K562 (cell line): ENCODE measurements around the gene DLST. TPM values are rescaled to one million over a fixed set of nuclear protein-coding genes. Genes with fewer than 3 reads are reported as not detected.
A peak's percentile ranks its signal among the peaks of the same experiment; 100 is the strongest.

Source experiments
- ATAC-seq: fragments of 200-7000 bp; cut with Tn5 transposase; 3 replicates; pipeline ENCODE4 v1.9.1; 2020; ENCODE audit warnings: moderate library complexity
- BruUV-seq: library from RNA; stranded (reverse); fragments of 400-500 nt; replicated peaks from 2 replicates; lab custom pipeline; 2021; lab: Mats Ljungman, UMichigan
- CTCF ChIA-PET: fragments of 300-600 bp; formaldehyde crosslinking; extraction: SDS; loops from one replicate; lab custom pipeline; 2021; ENCODE audit warnings: low intra/inter-chr PET ratio; lab: Yijun Ruan, JAX
- POLR2A ChIA-PET: fragments of 300-600, 350-650 bp; sonication (Branson Sonifier 250); formaldehyde crosslinking; extraction: SDS; loops from one replicate; lab custom pipeline; 2021; ENCODE audit warnings: antibody characterized with exemption, inconsistent platforms; lab: Yijun Ruan, JAX
- DNase-seq, 4 experiments: peaks; one replicate each; pipeline versions ENCODE4 v3.0.0 to v3.0.0-alpha.2; 2011 to 2018; ENCODE audit warnings: low spot score in 3 of 4, mixed read lengths in 3 of 4; ENCODE audit errors: extremely low read depth in 1 of 4
- FAIRE-seq: peaks from 2 replicates; lab custom pipeline; 2011; peaks lifted over from hg19 to GRCh38; lab: Jason Lieb, UNC
- H2AFZ ChIP-seq: 2 replicates; pipeline ENCODE4 v1.6.0; 2011; ENCODE audit warnings: low read depth, low read length, control low read depth, inconsistent platforms
- H3K27ac ChIP-seq: fragments of 200-600 bp; 3 replicates; pipeline ENCODE4 v1.8.0; 2011; ENCODE audit warnings: low read depth, mild to moderate bottlenecking, control low read depth, inconsistent platforms, low read length, moderate library complexity, mixed read lengths; ENCODE audit errors: extremely low read depth
- H3K27me3 ChIP-seq, 2 experiments: fragments of 300-600 bp in 1 of 2; 2 replicates in 1 of 2; 3 replicates in 1 of 2; pipeline versions ENCODE4 v1.6.0 to v1.8.0; 2011; ENCODE audit warnings: inconsistent platforms in 2 of 2, low read length in 2 of 2, mild to moderate bottlenecking in 1 of 2, mixed read lengths in 1 of 2, moderate library complexity in 1 of 2; ENCODE audit not compliant: control insufficient read depth in 2 of 2, insufficient read depth in 2 of 2
- H3K36me3 ChIP-seq: fragments of 300-600 bp; 3 replicates; pipeline ENCODE4 v1.8.0; 2011; ENCODE audit warnings: mild to moderate bottlenecking, low read length, inconsistent platforms; ENCODE audit not compliant: control insufficient read depth, insufficient read depth
- H3K4me1 ChIP-seq, 2 experiments: fragments of 200-600 bp in 1 of 2; replicated peaks in 1 of 2; 2 replicates in 1 of 2; 3 replicates in 1 of 2; pipeline versions ENCODE4 v1.5.1 to v1.8.0; 2011; ENCODE audit warnings: inconsistent platforms in 2 of 2, low read length in 2 of 2, mild to moderate bottlenecking in 1 of 2, mixed read lengths in 1 of 2, moderate library complexity in 1 of 2; ENCODE audit not compliant: control insufficient read depth in 2 of 2, insufficient read depth in 2 of 2
- H3K4me2 ChIP-seq: 2 replicates; pipeline ENCODE4 v1.6.1; 2011; ENCODE audit warnings: low read length, control low read depth, inconsistent platforms, mixed read lengths; ENCODE audit not compliant: insufficient read depth
- H3K4me3 ChIP-seq: fragments of 200-600 bp; sonication (generic), shearing (Covaris generic); 2 replicates; pipeline ENCODE4 v1.5.1; 2016; ENCODE audit warnings: control low read depth, inconsistent platforms
- H3K79me2 ChIP-seq: fragments of 200-600 bp; 3 replicates; pipeline ENCODE4 v1.8.0; 2011; ENCODE audit warnings: low read length, inconsistent platforms; ENCODE audit not compliant: control insufficient read depth, insufficient read depth
- H3K9ac ChIP-seq, 2 experiments: 2 replicates each; pipeline versions ENCODE4 v1.6.0 to v1.6.1; 2011; ENCODE audit warnings: low read depth in 2 of 2, low read length in 2 of 2, control low read depth in 1 of 2, inconsistent platforms in 1 of 2, mild to moderate bottlenecking in 1 of 2, mixed read lengths in 1 of 2; ENCODE audit not compliant: insufficient read depth in 1 of 2
- H3K9me1 ChIP-seq: one replicate; pipeline ENCODE4 v1.6.0; 2011; ENCODE audit warnings: inconsistent platforms, mild to moderate bottlenecking, low read length, moderate library complexity; ENCODE audit not compliant: control insufficient read depth, insufficient read depth
- H3K9me3 ChIP-seq: replicated peaks from 2 replicates; pipeline ENCODE4 v1.5.1; 2011; ENCODE audit warnings: low read depth, low read length, inconsistent platforms; ENCODE audit not compliant: control insufficient read depth, insufficient read depth
- H4K20me1 ChIP-seq: replicated peaks from 2 replicates; pipeline ENCODE4 v1.6.1; 2011; ENCODE audit warnings: low read length, inconsistent platforms, mixed read lengths; ENCODE audit not compliant: control insufficient read depth, insufficient read depth
- GTF2A2 ChIP-seq: IDR thresholded peaks from 2 replicates; pipeline ENCODE4 v1.6.1; 2016; ENCODE audit warnings: mild to moderate bottlenecking, missing genetic modification characterization, missing compliant biosample characterization
- MAFG ChIP-seq: fragments of 450-650 bp; conservative IDR thresholded peaks from 2 replicates; pipeline ENCODE4 v1.6.1; 2016; ENCODE audit warnings: missing genetic modification characterization, missing compliant biosample characterization
- MED1 ChIP-seq: sonication (generic); formaldehyde crosslinking; IDR thresholded peaks from 2 replicates; pipeline ENCODE4 v1.8.1; 2023; ENCODE audit warnings: missing genetic modification reagents, borderline replicate concordance
- MTA1 ChIP-seq: fragments of 450-650 bp; IDR thresholded peaks from 2 replicates; pipeline ENCODE4 v1.6.1; 2017; ENCODE audit warnings: borderline replicate concordance
- PHF20 ChIP-seq: fragments of 450-650 bp; IDR thresholded peaks from 2 replicates; pipeline ENCODE4 v1.6.1; 2018; ENCODE audit not compliant: partially characterized antibody
- TAF9B ChIP-seq: fragments of 450-650 bp; IDR thresholded peaks from 2 replicates; pipeline ENCODE4 v1.6.1; 2018; ENCODE audit warnings: mild to moderate bottlenecking; ENCODE audit not compliant: partially characterized antibody
- ZC3H8 ChIP-seq: fragments of 450-650 bp; IDR thresholded peaks from 2 replicates; pipeline ENCODE4 v1.6.1; 2017
- WGBS: fragments of 100-300 bp; shearing (Covaris generic); methylation state at CpG from one replicate; pipeline ENCODE4 v1.1.6; 2016; ENCODE audit warnings: low coverage, mixed read lengths; ENCODE audit not compliant: insufficient coverage; ENCODE audit errors: missing lambda C conversion rate; 5-methylcytosine and 5-hydroxymethylcytosine counted together
- in situ Hi-C: fragments of 300-500 bp; cut with MboI; formaldehyde crosslinking; loops from 4 replicates; pipeline ENCODE4 v1.15.0; 2018; ENCODE audit warnings: inconsistent platforms, mixed read lengths
- intact Hi-C: fragments of 100-400 bp; cut with micrococcal nuclease; formaldehyde crosslinking; loops from 2 replicates; pipeline ENCODE4 v1.14.2; 2022
- polyA plus RNA-seq, 8 experiments: library from polyadenylated mRNA; depleted of rRNA in 4 of 8; stranded (reverse) in 5 of 8; unstranded in 3 of 8; fragments of >200 nt; fragmentation: Nextera tagmentation in 2 of 8; fragmentation: Illumina TruSeq in 1 of 8; extraction: Ambion mirVana in 2 of 8; extraction: Trizol in 1 of 8; gene quantifications; 2 replicates each; pipeline versions ENCODE4 v1.2.1 to v1.2.3, GENCODE V29; 2011 to 2014; ENCODE audit warnings: inconsistent platforms in 1 of 8, missing spikeins in 1 of 8
- total RNA-seq, 7 experiments: library from RNA; depleted of rRNA in 6 of 7; stranded (reverse); fragments of >200 nt in 6 of 7; fragmentation: Illumina TruSeq in 2 of 7; extraction: Trizol in 2 of 7; gene quantifications; 2 replicates each; pipeline versions ENCODE4 v1.2.1 to v1.2.3, GENCODE V29; 2011 to 2021; ENCODE audit warnings: low replicate concordance in 1 of 7
- TF ChIP-seq, protein P1 (sequence below): sonication (generic); formaldehyde crosslinking; IDR thresholded peaks from 2 replicates; pipeline ENCODE4 v1.8.1; 2023; ENCODE audit warnings: missing genetic modification reagents, mild to moderate bottlenecking, borderline replicate concordance
- TF ChIP-seq, protein P2 (sequence below): fragments of 250-450 bp; sonication (Bioruptor Pico); IDR thresholded peaks from 2 replicates; pipeline ENCODE4 v1.9.0; 2021; ENCODE audit warnings: mild to moderate bottlenecking
- TF ChIP-seq, protein P3 (sequence below): sonication (generic); formaldehyde crosslinking; IDR thresholded peaks from 2 replicates; pipeline ENCODE4 v1.9.0; 2022; ENCODE audit warnings: mild to moderate bottlenecking, missing genetic modification reagents
- TF ChIP-seq, protein P4 (sequence below): fragments of 450-650 bp; IDR thresholded peaks from 2 replicates; pipeline ENCODE4 v1.6.1; 2016; ENCODE audit warnings: mild to moderate bottlenecking

The DLST gene
- total and polyA plus RNA-seq, 9 of the 15 experiments (the other 6 are each of a cell fraction or from before 2014, with no cell fraction given): 3.0 to 73.7 (median 45.4) TPM

DNA sequence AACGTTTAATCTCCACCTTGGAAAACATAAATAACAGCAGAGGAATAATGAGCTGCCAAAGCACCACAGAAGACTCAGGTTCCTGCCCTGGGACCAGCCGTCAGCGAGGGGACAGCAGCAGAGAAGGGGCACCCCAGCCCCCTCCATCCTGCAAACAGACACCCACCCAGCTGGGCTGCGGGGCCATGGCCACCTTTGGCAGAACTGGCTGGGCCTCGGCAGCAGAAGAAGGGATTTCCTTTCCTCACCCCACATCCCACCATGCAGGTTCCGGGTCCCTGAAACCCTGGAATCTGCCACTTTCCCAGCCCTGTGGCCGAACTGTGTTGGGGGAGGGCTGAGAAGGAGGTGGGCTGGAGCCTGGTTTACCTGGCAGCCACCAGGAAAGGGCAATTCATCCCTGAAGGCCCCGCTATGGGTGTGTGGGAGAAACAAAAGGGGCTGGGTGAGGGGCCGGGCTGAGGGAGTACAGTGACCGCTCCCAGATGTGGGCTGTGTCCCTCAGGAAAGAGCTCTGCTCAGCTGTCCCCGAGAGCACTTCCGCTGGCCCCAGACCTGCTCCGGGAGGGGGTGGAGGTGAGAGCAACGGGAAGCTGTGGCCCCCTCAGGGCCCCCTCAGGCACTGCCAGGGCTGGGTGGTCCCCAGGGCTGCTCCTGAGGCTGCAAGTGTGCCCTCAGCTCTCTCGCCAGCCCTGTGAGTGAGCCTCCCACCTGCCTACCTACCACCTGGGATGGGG is 69.9 kb downstream of the DLST start:
- ATAC-seq (no peak), DNase-seq (no peak), FAIRE-seq (no peak)
- no peaks in the 10 kb centered on the region for H4K20me1 ChIP-seq
- H3K4me3 ChIP-seq: no peak overlapping the region
- H2AFZ ChIP-seq: no peak overlapping the region
- WGBS: 43% methylated on average over 8 of the region's 15 CpGs
- no peak overlapping the region for H3K4me2 ChIP-seq
- no peaks in the 10 kb centered on the region for H3K79me2 ChIP-seq
- H3K27me3 ChIP-seq: no peaks in the 10 kb centered on the region
- H3K36me3 ChIP-seq: no peaks in the 10 kb centered on the region
- H3K9ac ChIP-seq: peak overlapping the region in 1 of 2 experiments; percentile 36; a peak in 1 of 4 replicates
- no peaks in the 10 kb centered on the region for H3K9me3 ChIP-seq
- POLR2A ChIA-PET: interaction anchor here (0.8 kb wide), 1 partner anchor 131 kb away, joined by 3 read pairs; no protein-coding TSS in a partner anchor
- no TSS peak for BruUV-seq
- H3K27ac ChIP-seq: no peak overlapping the region
- no peaks in the 10 kb centered on the region for H3K9me1 ChIP-seq
- intact Hi-C loops (no loop called here), in situ Hi-C loops (no loop called here)
- H3K4me1 ChIP-seq: peaks cover 0 to 54% of the 10 kb centered on the region in 2 experiments; a peak in 3 of 5 replicates
- CTCF ChIA-PET: no interaction called here
- TF ChIP-seq MED1 (CRISPR knock-in tag) (no peak), MTA1 (no peak), MAFG (no peak), TAF9B (no peak), ZC3H8 (no peak), PHF20 (no peak), GTF2A2 (tag) (no peak)
- TF ChIP-seq, protein P1, sequence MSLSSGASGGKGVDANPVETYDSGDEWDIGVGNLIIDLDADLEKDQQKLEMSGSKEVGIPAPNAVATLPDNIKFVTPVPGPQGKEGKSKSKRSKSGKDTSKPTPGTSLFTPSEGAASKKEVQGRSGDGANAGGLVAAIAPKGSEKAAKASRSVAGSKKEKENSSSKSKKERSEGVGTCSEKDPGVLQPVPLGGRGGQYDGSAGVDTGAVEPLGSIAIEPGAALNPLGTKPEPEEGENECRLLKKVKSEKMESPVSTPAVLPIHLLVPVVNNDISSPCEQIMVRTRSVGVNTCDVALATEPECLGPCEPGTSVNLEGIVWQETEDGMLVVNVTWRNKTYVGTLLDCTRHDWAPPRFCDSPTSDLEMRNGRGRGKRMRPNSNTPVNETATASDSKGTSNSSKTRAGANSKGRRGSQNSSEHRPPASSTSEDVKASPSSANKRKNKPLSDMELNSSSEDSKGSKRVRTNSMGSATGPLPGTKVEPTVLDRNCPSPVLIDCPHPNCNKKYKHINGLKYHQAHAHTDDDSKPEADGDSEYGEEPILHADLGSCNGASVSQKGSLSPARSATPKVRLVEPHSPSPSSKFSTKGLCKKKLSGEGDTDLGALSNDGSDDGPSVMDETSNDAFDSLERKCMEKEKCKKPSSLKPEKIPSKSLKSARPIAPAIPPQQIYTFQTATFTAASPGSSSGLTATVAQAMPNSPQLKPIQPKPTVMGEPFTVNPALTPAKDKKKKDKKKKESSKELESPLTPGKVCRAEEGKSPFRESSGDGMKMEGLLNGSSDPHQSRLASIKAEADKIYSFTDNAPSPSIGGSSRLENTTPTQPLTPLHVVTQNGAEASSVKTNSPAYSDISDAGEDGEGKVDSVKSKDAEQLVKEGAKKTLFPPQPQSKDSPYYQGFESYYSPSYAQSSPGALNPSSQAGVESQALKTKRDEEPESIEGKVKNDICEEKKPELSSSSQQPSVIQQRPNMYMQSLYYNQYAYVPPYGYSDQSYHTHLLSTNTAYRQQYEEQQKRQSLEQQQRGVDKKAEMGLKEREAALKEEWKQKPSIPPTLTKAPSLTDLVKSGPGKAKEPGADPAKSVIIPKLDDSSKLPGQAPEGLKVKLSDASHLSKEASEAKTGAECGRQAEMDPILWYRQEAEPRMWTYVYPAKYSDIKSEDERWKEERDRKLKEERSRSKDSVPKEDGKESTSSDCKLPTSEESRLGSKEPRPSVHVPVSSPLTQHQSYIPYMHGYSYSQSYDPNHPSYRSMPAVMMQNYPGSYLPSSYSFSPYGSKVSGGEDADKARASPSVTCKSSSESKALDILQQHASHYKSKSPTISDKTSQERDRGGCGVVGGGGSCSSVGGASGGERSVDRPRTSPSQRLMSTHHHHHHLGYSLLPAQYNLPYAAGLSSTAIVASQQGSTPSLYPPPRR: no peak
- TF ChIP-seq, protein P2, sequence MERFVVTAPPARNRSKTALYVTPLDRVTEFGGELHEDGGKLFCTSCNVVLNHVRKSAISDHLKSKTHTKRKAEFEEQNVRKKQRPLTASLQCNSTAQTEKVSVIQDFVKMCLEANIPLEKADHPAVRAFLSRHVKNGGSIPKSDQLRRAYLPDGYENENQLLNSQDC (CRISPR knock-in tag): no peak
- TF ChIP-seq, protein P3, sequence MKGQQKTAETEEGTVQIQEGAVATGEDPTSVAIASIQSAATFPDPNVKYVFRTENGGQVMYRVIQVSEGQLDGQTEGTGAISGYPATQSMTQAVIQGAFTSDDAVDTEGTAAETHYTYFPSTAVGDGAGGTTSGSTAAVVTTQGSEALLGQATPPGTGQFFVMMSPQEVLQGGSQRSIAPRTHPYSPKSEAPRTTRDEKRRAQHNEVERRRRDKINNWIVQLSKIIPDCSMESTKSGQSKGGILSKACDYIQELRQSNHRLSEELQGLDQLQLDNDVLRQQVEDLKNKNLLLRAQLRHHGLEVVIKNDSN (CRISPR knock-in tag): no peak
- TF ChIP-seq, protein P4, sequence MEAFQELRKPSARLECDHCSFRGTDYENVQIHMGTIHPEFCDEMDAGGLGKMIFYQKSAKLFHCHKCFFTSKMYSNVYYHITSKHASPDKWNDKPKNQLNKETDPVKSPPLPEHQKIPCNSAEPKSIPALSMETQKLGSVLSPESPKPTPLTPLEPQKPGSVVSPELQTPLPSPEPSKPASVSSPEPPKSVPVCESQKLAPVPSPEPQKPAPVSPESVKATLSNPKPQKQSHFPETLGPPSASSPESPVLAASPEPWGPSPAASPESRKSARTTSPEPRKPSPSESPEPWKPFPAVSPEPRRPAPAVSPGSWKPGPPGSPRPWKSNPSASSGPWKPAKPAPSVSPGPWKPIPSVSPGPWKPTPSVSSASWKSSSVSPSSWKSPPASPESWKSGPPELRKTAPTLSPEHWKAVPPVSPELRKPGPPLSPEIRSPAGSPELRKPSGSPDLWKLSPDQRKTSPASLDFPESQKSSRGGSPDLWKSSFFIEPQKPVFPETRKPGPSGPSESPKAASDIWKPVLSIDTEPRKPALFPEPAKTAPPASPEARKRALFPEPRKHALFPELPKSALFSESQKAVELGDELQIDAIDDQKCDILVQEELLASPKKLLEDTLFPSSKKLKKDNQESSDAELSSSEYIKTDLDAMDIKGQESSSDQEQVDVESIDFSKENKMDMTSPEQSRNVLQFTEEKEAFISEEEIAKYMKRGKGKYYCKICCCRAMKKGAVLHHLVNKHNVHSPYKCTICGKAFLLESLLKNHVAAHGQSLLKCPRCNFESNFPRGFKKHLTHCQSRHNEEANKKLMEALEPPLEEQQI: no peak
